DMS 273 (cell line): ENCODE measurements around the gene ALPK3.

ENCODE experiments used
- DNase-seq: peaks from one replicate; lab custom pipeline; 2025; ENCODE audit not compliant: unreplicated experiment; lab: John Stamatoyannopoulos, UW

The ALPK3 gene

DNA sequence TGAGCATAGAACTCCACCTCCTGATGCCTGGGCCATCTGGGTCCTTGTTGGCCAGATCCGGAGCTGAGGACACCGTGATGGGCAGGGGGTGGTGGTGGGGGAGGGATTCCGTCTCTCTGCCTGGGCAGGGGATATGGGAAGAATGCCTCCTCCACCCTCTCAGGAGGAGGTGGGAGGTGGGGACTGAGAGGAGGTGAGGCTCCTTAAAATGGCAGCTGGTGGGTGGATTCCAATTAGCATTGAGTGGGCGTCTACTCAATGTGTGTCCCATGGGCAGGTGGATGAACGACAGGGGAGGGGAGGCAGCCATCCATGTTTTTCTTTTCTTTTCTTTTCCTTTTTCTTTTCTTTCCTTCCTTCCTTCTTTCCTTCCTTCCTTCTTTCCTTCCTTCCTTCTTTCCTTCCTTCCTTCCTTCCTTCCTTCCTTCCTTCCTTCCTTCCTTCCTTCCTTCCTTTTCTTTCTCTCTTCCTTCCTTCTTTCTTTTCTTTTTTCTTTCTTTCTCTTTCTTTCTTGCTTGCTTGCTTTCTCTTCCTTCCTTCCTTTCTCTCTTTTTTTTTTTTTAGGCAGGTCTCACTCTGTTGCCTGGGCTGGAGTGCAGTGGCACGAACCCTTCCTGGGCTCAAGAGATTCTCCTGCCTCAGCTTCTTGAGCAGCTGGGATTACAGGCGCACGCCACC is 72.3 kb downstream of the ALPK3 start:
- DNase-seq = peak; percentile 40

DNA sequence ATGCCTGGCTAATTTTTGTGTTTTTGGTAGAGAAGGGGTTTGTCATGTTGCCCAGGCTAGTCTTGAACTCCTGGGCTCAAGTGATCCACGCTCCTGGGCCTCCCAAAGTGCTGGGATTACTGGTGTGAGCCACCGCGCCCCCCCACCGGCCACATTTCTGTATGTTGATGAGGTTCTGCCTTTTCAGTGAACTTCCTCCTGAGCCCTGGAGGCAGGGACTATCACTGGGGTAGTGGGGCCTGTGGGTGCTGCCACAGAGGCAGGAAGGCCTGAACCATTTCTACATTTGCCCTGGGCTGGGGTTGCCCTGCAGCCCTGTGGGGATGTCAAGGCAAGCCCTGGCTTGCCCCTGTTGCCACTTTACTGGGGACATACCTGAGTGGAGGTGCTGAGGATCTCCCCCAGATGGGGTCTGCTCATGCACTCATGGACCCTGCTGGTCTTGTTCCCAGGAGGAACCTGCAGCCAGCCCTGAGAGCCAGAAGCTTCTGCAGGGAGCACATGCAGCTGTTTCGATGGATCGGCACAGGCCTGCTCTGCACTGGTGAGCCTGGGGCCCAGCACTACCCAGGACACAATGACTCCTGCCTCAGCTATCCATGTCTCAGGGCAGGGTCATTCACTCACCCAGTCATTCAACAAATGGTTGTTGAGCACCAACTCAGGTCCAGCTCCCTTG is 73.0 kb downstream of the ALPK3 start:
- no peak for DNase-seq

DNA sequence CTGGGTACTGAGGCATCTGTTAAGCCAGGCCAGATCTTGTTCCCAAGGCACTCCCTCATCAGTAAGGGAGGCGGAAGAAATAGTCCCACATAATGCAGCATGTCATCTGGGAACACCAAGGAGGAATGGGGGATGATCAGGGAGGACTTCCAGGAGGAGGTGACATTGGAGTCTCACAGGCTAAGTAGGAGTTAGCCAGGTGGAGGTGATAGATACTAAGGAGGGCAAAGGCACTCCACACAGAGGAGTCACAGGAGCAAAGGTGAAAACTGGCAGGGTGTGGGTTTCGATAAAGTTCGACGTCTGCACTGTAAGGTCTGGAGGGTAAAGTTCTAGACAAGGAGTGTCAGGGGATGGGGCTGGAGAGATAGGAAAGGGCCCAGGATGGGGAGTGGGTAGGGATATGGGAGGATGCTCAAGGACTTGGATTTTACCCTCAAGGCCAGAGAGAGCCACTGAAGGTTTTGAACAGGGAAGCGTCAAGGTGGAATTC is 73.6 kb downstream of the ALPK3 start:
- DNase-seq = no peak

DNA sequence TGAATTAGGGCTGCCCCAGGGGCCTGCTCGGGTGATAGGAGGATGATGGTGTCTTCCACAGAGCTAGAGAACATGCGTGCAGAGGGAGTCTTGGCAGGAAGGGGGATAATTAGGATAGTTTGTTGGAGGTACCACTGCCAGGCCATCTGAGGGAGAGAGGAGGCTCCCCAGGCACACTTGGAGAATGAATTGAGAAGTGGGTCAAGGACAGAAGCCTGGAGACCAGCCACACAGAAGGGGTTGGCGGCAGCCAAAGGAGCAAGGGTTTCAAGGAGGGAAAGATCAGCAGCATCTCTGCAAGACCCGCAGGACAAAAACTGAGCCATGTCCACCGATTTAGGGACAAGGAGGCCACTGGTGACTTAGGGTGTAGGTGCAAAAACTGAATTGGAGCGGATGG is 74.2 kb downstream of the ALPK3 start:
- no peak for DNase-seq

DNA sequence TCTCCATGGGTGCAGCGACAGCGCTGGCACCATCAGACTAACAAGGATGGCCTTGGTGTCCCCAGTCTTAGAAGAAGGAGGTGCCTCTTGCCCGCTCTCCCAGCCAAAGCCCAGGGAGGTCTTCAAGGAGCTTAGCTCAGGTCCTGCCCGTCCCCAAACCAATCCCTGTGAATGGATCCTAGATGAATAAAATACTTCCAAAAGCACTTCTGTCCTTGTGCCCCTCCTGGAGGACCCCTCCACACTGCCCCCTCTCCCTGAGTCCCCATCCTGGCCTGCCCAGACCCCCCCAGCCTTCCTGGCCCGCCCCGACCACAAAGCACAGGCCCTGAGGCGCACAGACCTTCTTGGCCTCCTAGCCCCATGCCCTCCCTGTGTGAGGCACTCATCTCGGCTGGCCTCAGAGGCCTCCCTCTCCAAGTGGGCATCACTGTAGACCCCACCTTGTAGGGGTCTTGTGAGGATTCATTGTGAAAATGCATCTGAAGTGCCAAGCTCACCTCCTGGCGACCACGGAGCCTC is 75.7 kb downstream of the ALPK3 start:
- DNase-seq = no peak

DNA sequence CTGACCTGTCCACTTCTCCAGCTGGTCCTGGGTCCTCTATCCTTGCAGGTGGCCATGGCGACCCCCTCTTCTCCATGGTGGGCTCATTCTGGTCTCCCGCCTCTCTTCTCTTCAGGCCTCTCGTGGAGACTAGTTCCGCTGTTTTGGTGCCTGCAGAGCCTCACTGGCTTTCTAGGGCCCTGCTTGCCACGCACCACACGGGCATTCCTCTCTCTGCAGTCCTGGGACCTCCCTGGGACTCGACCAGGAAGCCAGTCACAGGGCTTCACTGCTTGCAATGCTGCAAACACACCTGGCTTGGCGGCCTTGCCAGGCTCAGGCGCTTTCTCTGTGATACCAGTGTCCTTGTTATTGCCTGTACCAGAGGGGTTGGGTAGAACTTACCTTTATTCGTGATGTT is 76.5 kb downstream of the ALPK3 start:
- DNase-seq = no peak

DNA sequence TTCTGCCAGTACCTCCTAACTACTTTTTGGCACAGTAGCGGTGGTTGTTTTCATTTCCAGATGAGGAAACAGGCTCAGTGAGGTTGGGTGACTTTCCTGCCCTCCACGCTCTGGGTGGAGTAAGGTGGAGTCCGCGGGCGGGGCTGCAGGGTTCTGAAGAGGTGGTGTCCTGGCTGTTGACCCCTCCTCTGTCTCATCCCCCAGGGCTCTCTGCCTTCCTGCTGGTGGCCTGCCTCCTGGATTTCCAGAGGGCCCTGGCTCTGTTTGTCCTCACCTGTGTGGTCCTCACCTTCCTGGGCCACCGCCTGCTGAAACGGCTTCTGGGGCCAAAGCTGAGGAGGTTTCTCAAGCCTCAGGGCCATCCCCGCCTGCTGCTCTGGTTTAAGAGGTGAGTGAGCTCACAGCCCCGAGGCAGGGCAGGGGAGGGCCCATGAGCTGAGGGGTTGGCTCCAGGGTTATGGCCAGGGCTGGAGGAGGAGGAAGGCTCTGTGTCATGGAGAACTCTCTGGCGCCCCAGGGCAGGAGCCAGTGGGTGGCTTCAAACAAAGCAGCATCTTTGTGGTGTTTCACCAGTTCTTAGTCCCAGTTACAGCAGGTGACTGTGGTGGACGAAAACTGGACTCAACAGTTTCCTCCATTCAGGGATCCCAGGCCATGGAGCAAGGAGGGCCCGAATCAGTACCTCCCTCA is 77.7 kb downstream of the ALPK3 start:
- no peak for DNase-seq

DNA sequence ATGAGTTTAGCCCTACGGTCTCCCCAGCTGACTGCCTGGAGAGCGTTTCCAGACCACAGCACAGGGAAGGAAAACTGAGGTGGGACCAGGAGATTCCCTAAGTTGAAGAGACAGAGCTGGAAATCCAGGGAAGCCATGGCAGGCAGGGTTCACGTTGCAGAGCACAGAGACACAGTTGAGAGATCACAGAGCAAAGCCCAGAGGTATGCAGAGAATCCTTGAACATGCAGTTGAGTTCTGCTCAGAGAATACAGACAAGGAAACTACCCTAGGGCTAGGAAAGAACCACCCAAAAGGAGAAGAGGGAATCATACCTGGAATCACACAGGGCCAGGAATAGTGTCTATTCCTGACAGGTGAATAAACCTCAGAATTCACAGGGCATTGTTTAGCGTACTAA is 81.6 kb downstream of the ALPK3 start:
- DNase-seq = no peak

DNA sequence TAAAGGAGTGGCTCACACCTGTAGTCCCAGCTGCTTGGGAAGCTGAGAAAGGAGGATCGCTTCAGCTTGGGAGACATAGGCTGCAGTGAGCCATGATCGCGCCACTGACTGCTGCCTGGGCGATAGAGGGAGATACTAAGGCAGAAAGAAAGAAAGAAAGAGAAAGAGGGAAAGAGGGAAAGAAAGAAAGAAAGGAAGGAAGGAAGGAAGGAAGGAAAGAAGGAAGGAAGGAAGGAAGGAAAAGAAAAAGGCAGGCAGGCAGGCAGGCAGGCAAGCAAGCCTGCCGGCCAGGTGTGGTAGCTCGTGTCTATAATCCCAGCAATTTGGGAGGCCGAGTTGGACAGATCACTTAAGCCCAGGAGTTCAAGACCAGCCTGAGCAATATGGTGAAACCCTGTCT is 82.6 kb downstream of the ALPK3 start:
- DNase-seq = no peak

DNA sequence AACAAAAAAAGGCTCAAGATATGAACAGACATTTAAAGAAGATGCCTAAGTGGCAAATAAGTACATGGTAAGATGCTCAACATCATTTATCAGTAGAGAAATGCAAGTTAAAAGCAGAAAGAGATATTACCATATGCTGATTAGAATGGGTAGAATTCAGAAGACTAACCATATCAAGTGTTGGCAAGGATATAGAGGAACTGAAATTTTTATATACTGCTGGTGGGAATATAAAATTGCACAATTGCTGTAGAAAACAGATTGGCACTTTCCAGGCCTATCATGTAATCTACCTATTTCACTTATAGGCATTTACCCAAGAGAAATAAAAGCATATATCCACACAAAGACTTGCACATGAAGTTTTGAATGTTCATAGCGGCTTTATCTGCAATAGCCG is 84.4 kb downstream of the ALPK3 start:
- DNase-seq = no peak

DNA sequence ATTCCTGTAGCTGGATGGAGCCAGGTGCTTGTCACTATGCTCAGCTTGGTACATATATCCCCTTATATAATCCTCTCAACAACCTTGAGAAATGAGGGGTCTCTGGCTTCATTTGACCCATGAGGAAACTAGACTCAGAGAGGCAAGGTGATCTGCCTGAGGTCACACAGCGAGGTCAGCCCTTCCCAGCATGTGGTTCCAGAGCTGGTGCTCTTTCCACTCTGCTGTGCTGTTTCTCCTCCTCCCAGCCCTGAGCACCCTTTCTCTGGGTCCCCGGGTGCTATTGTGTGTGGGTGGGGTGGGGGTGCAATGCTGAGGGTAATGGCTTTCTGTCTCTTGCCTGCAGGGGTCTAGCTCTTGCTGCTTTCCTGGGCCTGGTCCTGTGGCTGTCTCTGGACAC is 86.6 kb downstream of the ALPK3 start:
- no peak for DNase-seq

DNA sequence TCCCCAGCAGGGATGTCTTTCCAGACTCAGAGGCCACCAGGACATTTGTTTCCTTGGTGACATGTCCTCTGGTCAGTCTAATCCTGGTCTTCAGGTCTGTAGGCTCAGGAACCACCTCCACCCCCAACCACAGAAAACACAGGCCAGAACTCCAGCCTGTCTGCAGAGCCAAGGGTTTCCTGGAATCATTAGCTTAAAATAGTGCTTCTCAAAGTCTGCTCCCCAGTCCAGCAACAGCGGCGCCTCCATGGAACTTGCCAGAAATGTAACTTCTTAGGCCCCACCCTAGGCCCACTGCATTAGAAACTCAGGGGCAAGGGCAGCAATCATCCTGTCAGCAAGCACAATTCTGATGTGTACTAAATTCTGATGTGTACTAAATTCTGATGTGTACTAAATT is 87.3 kb downstream of the ALPK3 start:
- DNase-seq = no peak

DNA sequence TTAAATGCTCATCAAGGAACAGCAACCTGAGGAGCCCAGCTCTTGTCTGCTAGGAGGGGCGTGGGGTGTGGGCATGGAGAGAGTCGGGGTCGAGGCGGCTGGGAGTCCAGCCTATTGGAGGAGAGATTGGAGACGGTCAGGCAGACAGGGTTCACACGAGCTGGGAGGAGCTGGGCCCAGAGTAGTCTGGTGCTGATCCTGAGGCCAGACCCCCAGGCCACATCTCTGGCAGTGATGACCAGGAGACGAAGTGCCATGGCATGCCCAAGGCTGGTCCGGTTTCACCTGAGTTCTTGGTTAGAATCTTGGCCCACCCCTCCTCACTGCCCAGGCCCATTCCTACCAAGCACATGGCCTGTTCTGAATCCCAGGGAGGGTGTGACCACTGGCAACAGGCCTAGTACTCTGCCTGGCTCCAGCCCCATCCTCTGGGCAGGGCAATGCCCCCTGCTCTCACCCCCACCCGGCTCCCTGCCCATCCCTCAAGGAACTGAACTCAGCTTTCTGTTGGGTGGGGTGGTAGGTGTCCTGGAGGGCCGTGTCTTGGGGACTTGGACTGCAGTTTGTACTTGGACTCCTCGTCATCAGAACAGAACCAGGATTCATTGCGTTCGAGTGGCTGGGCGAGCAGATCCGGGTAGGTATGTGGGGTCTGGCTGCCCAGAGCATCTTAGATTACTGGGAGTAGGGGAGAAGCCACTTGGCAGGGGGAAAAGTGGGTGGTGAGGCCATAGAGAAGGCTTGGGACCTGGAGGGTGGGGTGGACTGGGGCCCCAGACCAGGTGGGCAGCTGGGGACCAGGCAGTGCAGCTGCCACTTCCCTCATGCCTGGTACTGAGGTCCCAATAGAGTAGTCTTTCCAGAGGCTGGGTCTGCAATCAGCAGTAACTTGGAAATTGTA is 88.1 kb downstream of the ALPK3 start:
- DNase-seq = no peak

DNA sequence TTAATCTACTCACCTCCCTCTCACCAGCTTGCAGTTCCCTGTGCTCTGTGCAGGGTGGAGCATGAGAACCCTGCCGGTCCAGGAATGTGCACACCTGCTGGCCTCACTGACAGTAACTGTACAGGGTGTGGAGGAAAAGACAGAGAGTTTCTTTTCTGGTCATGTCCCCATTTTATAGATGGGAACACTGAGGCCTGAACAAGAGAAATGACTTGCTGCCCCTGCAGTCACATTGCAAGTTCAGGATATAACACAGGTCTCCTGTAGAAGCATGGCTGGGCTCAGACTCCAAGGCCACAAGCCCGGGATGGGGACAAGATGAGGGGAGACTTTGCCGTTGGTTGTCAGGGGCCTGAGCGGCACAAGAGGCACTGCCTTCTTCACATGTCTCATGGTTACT is 90.6 kb downstream of the ALPK3 start:
- DNase-seq = no peak

DNA sequence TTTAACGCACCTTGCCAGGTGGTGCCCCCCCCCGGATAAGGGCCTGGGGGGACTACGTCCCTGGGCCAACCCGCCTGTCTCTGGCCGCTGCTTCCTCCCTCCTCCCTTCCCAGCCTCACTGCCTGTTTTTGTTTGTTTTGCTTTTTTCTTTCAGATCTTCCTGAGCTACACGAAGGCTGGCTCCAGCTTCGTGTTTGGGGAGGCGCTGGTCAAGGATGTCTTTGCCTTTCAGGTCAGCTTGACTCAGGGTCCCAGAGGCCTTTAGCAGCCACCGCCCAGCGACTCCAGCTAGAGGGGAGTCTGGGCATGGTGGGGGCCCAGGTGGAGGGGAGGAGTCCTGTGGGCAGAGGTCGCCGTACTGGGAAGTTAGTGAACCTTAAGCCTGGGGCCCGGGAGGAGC is 91.4 kb downstream of the ALPK3 start:
- no peak for DNase-seq

DNA sequence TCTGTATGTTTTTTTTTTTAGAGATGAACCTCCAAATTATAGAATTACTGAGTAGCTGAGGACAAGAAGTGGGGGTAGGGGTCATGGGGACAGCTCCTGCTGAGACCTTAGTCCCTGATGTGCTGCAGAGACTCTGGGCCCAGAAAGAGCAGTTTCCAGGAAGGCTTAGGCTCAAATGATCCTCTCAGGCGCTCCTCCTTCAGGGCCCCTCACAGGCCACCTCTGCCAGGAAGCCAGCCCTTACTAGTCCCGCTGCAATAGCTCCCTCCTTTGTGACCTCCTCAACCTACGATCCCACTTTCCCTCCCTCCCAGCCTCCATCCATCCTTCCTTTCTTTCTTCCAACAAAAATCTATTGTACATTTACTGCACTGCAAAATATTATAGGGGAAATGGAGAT is 91.9 kb downstream of the ALPK3 start:
- no peak for DNase-seq

DNA sequence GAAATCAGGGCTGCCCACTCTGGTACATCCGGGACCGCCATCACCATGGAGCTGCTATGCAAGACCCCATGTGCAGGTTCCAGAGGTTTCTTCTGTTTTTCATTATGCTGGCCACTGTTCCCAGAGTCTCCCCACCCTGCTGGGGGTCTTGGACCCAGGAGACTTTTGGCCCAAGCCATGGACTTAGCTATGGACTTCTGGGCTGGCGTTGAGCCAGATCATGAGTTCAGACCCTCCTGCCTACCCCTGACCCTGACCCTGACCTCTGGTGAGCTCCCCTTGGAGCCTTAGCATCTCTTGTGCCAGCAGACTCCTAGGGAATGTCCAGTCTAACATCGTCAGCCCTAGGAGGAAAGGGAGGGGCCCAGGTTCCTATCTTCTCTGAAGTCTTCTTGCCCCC is 92.6 kb downstream of the ALPK3 start:
- DNase-seq = no peak

DNA sequence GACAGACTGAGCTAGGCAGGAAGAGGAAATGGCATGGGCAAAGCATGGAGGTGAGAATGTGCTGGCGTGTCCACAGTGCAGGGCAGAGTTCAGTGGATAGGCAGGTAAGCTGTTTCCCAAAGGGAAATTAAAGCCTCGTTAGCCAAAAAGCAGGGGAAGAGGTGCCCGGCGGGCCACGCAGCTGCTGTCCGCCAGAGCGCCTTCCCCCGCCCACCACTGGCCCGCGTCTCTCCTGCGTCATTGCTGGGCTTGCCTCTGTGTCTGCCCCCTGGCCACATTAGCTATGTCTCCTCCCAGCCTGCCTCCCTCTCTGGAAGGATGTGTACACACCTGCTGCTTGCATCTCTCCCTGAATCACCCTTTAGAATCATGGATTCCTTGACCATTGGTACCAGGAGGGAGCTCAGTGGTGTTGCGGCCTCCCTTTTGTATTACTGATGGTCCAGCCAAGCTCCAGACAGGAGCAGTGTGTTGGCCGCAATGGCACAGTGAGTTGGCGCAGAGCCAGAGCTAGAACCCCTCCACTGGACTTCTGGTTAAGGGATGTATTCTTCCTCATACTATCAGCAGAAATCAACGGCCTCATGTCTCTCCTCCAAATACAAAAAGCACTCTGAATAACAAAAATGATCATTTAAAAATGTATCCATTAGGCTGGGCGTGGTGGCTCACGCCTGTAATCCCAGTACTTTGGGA is 93.9 kb downstream of the ALPK3 start:
- DNase-seq = no peak

DNA sequence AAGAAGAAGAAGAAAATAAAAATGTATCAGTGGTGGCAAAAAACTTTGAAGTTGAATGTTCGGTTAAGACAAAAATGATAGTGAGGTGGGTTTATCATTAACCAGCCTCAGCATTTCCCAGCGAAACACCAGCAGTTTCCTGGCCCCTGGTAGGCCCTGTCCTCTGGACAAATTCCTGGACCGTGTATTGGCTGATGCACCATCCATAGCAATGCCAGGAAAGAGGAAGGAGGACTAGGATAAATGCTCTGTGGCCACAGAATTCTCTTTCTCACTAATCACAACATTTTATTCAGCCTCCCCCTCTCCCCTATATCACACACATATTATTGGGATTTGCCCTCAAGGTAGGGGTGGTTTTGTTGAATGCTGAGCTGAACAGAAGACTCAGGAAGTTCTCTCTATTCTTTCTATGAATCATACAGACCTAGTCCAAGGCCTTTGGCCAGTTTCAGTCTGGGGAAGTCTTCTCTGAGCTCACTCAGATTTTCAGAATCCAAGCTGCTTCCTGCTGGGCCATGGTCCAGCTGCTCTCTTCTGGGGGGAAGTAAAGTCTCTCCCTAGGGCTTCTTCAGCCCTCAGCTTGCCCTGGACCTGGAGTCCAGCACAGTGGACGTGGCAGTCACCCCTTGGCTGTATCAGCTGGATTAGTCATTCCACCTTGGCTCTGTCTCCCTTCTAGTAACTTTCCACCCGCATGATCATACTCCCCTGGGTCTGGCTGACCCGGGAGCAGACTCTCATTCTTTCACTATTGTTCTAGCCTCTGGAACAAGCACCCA is 94.9 kb downstream of the ALPK3 start:
- no peak for DNase-seq

DNA sequence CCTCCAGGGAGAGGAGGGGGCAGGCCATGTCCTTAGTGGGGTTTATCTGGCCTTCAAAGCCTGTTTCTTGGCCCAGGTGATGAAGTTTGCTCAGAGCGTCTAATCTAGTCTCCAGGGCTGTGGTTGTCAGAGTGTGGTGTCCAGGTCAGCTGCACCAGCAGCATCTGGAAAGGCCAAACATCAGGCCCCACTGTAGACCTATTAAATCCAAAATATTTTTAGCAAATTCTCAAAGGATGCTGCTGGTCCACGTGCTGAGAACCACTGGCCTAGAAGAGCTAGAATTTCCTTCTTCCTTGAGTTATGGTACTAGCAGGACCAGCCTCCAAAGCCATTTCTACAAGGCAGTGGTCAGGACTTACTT is 96.2 kb downstream of the ALPK3 start:
- no peak for DNase-seq
